ENCODE measurements around the gene CBX4.

DNA sequence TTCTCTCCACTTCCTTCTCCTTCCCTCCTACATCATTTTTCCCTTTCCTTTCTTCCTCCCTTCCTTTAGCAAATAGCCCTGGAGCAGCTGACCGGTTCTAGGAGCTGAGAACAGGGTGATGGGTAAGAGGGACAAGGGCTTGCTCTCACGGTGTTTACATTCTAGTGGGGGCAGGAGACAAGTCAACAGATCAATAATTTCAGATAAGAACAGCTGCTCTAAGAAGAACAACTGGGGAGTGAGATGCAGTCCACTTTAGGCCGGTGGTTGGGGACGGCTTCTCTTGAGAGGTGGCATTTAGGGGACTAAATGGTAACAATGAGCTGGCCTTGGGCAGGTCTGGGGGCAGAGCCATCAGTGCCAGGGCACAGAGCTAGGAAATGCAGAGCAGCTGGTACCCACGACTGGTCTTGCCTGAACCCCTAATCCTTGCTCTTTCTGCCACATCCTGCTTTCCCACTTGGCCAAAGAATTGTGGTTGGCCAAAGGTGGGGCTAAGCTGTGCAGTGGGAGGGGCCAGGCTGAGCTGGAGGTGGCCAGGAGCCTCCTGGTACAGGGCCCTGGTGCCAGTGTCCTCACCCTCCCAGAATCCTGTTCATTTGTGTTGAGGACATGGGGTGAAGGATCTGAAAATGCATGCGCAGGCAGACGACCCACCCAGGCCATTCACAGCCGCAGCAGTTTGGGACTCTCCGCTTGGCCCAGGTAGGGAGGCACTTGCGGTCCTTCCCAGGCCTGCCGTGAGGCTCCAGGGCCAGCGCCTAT, 17.7 kb downstream of the CBX4 start:
- no peak for TF ChIP-seq TAF1 (IDR thresholded peaks at IDR 0.05; ENCODE audit: low read depth, low read length)
- no peak for TF ChIP-seq POLR2AphosphoS5 (IDR thresholded peaks at IDR 0.05; ENCODE audit: low read depth, low read length)
- TF ChIP-seq POLR2A (IDR thresholded peaks at IDR 0.05; ENCODE audit: low read depth, low read length) = no peak

All from GM12891 (cell line).